A549 (cell line): Measurements from ENCODE around the gene CELF4. TPM values are rescaled to one million over a fixed set of nuclear protein-coding genes. Genes with fewer than 3 reads are reported as not detected.

Source experiments
- ATAC-seq, 2 experiments: fragments of 200-7000 bp in 1 of 2; fragments of >200 bp in 1 of 2; cut with Nextera tagmentation in 1 of 2; cut with Tn5 transposase in 1 of 2; 3 replicates each; pipeline versions ENCODE4 v1.8.0 to v1.9.1; 2018 to 2020; ENCODE audit warnings: mild to moderate bottlenecking in 1 of 2, moderate library complexity in 1 of 2
- CTCF ChIA-PET: fragments of 300-600 bp; sonication (Branson Sonifier 250); formaldehyde crosslinking; extraction: SDS; loops from one replicate; lab custom pipeline; 2021; ENCODE audit warnings: antibody characterized with exemption, inconsistent platforms; lab: Yijun Ruan, JAX
- POLR2A ChIA-PET: fragments of 350-600 bp; formaldehyde crosslinking; extraction: SDS; loops from one replicate; lab custom pipeline; 2021; ENCODE audit warnings: antibody characterized with exemption, inconsistent platforms; lab: Yijun Ruan, JAX
- DNase-seq, 2 experiments: peaks; one replicate each; pipeline versions ENCODE4 v3.0.0 to v3.0.0-alpha.2; 2011 to 2016; ENCODE audit warnings: low read depth in 1 of 2, low spot score in 1 of 2
- FAIRE-seq: peaks from 2 replicates; lab custom pipeline; 2011; peaks lifted over from hg19 to GRCh38; lab: Jason Lieb, UNC
- H3K27ac ChIP-seq, 2 experiments: fragments of >200 bp; sonication (Bioruptor Twin); formaldehyde crosslinking; 3 replicates each; pipeline ENCODE4 v1.5.1; 2016 to 2017
- H3K4me1 ChIP-seq: fragments of >200 bp; sonication (Bioruptor Twin); formaldehyde crosslinking; 3 replicates; pipeline ENCODE4 v1.6.1; 2016
- H3K4me2 ChIP-seq: fragments of >200 bp; sonication (Bioruptor Twin); formaldehyde crosslinking; 3 replicates; pipeline ENCODE4 v1.6.1; 2016
- H3K4me3 ChIP-seq: fragments of >200 bp; sonication (Bioruptor Twin); formaldehyde crosslinking; 3 replicates; pipeline ENCODE4 v1.5.1; 2016
- H3K9me3 ChIP-seq: fragments of >200 bp; sonication (Bioruptor Twin); formaldehyde crosslinking; 3 replicates; pipeline ENCODE4 v1.6.1; 2016
- CHD2 ChIP-seq: fragments of 150-350 bp; IDR thresholded peaks from 2 replicates; pipeline ENCODE4 v1.6.1; 2014; ENCODE audit warnings: low read length; ENCODE audit not compliant: partially characterized antibody
- CHD4 ChIP-seq: fragments of 200-600 bp; sonication (generic); IDR thresholded peaks from 2 replicates; pipeline ENCODE4 v1.6.1; 2016; ENCODE audit warnings: antibody characterized with exemption, mild to moderate bottlenecking, borderline replicate concordance
- EHMT2 ChIP-seq: fragments of 200-600 bp; sonication (generic); IDR thresholded peaks from 2 replicates; pipeline ENCODE4 v1.6.1; 2016; ENCODE audit warnings: antibody characterized with exemption, low read depth, mild to moderate bottlenecking, moderate library complexity
- ESRRA ChIP-seq: fragments of 150-350 bp; IDR thresholded peaks from 2 replicates; pipeline ENCODE4 v1.6.1; 2014; ENCODE audit warnings: mild to moderate bottlenecking, low read length, borderline replicate concordance
- HEYL ChIP-seq: fragments of 250-450 bp; sonication (Bioruptor Pico); IDR thresholded peaks from 2 replicates; pipeline ENCODE4 v1.8.0; 2021; ENCODE audit warnings: mild to moderate bottlenecking, moderate library complexity
- HOXB5 ChIP-seq: fragments of 250-450 bp; sonication (Bioruptor Pico); IDR thresholded peaks from 2 replicates; pipeline ENCODE4 v1.5.0; 2020; ENCODE audit warnings: mild to moderate bottlenecking, moderate library complexity
- JUNB ChIP-seq: fragments of >200 bp; sonication (Bioruptor Twin); formaldehyde crosslinking; IDR thresholded peaks from 2 replicates; pipeline ENCODE4 v1.6.1; 2016
- KDM5A ChIP-seq: fragments of 200-600 bp; sonication (generic); IDR thresholded peaks from 2 replicates; pipeline ENCODE4 v1.6.1; 2016; ENCODE audit warnings: antibody characterized with exemption, mild to moderate bottlenecking
- NFE2L2 ChIP-seq: fragments of 150-350 bp; conservative IDR thresholded peaks from 2 replicates; pipeline ENCODE4 v1.6.1; 2014; ENCODE audit warnings: low read length
- PHF8 ChIP-seq: fragments of 200-600 bp; sonication (generic); IDR thresholded peaks from 2 replicates; pipeline ENCODE4 v1.6.1; 2016; ENCODE audit warnings: low read depth, mild to moderate bottlenecking, antibody characterized with exemption, moderate library complexity, borderline replicate concordance
- POLR2A ChIP-seq: IDR thresholded peaks from 2 replicates; pipeline ENCODE4 v1.6.1; 2012; ENCODE audit warnings: mild to moderate bottlenecking, low read length
- RAD21 ChIP-seq, 2 experiments: fragments of >200 bp in 1 of 2; sonication (Bioruptor Twin) in 1 of 2; formaldehyde crosslinking in 1 of 2; IDR thresholded peaks in 1 of 2; conservative IDR thresholded peaks in 1 of 2; 2 replicates in 1 of 2; 3 replicates in 1 of 2; pipeline ENCODE4 v1.6.1; 2012 to 2018; ENCODE audit warnings: inconsistent platforms in 1 of 2
- RCOR1 ChIP-seq: fragments of 150-350 bp; IDR thresholded peaks from 2 replicates; pipeline ENCODE4 v1.6.1; 2014; ENCODE audit warnings: antibody characterized with exemption, low read length, low read depth
- RNF2 ChIP-seq: fragments of 200-600 bp; sonication (generic); IDR thresholded peaks from 2 replicates; pipeline ENCODE4 v1.6.1; 2016; ENCODE audit warnings: low read depth, mild to moderate bottlenecking, antibody characterized with exemption, moderate library complexity, borderline replicate concordance
- TP53 ChIP-seq: fragments of 250-450 bp; sonication (Bioruptor Pico); IDR thresholded peaks from 2 replicates; pipeline ENCODE4 v1.5.0; 2021; ENCODE audit warnings: mild to moderate bottlenecking, moderate library complexity
- ZC3H11A ChIP-seq: fragments of 450-650 bp; IDR thresholded peaks from 2 replicates; pipeline ENCODE4 v1.6.1; 2014; ENCODE audit warnings: antibody characterized with exemption, mild to moderate bottlenecking
- ZSCAN20 ChIP-seq: fragments of 250-450 bp; sonication (Bioruptor Pico); IDR thresholded peaks from 2 replicates; pipeline ENCODE4 v1.8.0; 2022; ENCODE audit warnings: mild to moderate bottlenecking, moderate library complexity
- WGBS: methylation state at CpG from one replicate; pipeline ENCODE4 v1.1.6; 2017; ENCODE audit errors: missing lambda C conversion rate; 5-methylcytosine and 5-hydroxymethylcytosine counted together
- polyA plus RNA-seq, 4 experiments: library from polyadenylated mRNA; depleted of rRNA in 3 of 4; stranded (reverse); fragments of >200 nt; fragmentation: RNase III in 1 of 4; extraction: RNeasy Plus Mini Kit Qiagen cat#74134 plus additional on column Dnase treatment in 1 of 4; gene quantifications; 2 replicates in 3 of 4; 3 replicates in 1 of 4; pipeline ENCODE4 v1.2.3, GENCODE V29; 2011 to 2017
- TF ChIP-seq, protein P1 (sequence below): fragments of 250-450 bp; sonication (Bioruptor Pico); IDR thresholded peaks from 2 replicates; pipeline ENCODE4 v1.5.0; 2020; ENCODE audit warnings: low read depth, mild to moderate bottlenecking, moderate library complexity
- TF ChIP-seq, protein P2 (sequence below): fragments of >200 bp; sonication (Bioruptor Twin); formaldehyde crosslinking; IDR thresholded peaks from 3 replicates; pipeline ENCODE4 v1.6.1; 2016
- TF ChIP-seq, protein P3 (sequence below): fragments of 250-450 bp; sonication (Bioruptor Pico); IDR thresholded peaks from 2 replicates; pipeline ENCODE4 v1.5.0; 2021; ENCODE audit warnings: mild to moderate bottlenecking, moderate library complexity, borderline replicate concordance
- TF ChIP-seq, protein P4 (sequence below): fragments of 200-600 bp; sonication (generic); IDR thresholded peaks from 2 replicates; pipeline ENCODE4 v1.6.1; 2016; ENCODE audit warnings: antibody characterized with exemption, mild to moderate bottlenecking, moderate library complexity
- TF ChIP-seq, protein P5 (sequence below): IDR thresholded peaks from 2 replicates; pipeline ENCODE4 v1.6.1; 2012
- TF ChIP-seq, protein P6 (sequence below): IDR thresholded peaks from 2 replicates; pipeline ENCODE4 v1.6.1; 2012; ENCODE audit warnings: low read depth, borderline replicate concordance

The CELF4 gene
- polyA plus RNA-seq, 2 of the 4 experiments (the other 2 are of a cell fraction): 0.08 TPM; not detected in 1

DNA sequence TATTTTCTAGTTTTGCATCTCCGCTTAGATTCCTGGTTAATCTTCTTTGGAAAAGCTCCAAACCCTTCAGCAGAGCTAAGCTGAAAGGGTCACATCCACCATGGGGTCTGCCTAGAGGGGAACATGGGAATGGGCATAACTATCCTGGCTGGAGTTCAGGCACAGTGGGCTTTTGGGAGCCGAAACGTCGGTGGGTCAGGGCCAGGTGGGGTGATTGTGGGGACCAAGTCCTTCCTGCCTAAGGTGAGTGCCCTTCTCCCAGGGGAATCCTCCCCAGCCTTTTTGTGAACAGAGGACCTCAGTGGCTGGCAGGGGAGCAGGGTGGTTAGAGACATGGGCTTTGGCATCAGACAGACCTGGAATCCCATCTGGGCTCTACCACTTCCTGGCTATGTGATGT, 60.3 kb downstream of the CELF4 start:
- Histone ChIP-seq H3K4me2 (no peak overlapping the region), H3K9me3 (no peaks in the 10 kb centered on the region), H3K27ac (no peak overlapping the region), H3K4me1 (no peaks in the 10 kb centered on the region), H3K4me3 (no peak overlapping the region)
- ChIA-PET CTCF (no interaction called here), POLR2A (no interaction called here)
- 53% methylated on average over 4 of the region's 4 CpGs for WGBS
- DNase-seq (no peak), ATAC-seq (no peak), FAIRE-seq (no peak)
- TF ChIP-seq, protein P1, sequence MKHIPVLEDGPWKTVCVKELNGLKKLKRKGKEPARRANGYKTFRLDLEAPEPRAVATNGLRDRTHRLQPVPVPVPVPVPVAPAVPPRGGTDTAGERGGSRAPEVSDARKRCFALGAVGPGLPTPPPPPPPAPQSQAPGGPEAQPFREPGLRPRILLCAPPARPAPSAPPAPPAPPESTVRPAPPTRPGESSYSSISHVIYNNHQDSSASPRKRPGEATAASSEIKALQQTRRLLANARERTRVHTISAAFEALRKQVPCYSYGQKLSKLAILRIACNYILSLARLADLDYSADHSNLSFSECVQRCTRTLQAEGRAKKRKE (CRISPR knock-in tag): no peak
- TF ChIP-seq JUNB (no peak), HOXB5 (CRISPR knock-in tag) (no peak), NFE2L2 (no peak), POLR2A (no peak), RAD21 (conservative IDR thresholded peaks at IDR 0.05 in 1 of 2, IDR thresholded peaks at IDR 0.05 in 1 of 2) (no peak), TP53 (CRISPR knock-in tag) (no peak), CHD4 (no peak), CHD2 (no peak)
- TF ChIP-seq, protein P2, sequence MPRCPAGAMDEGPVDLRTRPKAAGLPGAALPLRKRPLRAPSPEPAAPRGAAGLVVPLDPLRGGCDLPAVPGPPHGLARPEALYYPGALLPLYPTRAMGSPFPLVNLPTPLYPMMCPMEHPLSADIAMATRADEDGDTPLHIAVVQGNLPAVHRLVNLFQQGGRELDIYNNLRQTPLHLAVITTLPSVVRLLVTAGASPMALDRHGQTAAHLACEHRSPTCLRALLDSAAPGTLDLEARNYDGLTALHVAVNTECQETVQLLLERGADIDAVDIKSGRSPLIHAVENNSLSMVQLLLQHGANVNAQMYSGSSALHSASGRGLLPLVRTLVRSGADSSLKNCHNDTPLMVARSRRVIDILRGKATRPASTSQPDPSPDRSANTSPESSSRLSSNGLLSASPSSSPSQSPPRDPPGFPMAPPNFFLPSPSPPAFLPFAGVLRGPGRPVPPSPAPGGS: no peak

DNA sequence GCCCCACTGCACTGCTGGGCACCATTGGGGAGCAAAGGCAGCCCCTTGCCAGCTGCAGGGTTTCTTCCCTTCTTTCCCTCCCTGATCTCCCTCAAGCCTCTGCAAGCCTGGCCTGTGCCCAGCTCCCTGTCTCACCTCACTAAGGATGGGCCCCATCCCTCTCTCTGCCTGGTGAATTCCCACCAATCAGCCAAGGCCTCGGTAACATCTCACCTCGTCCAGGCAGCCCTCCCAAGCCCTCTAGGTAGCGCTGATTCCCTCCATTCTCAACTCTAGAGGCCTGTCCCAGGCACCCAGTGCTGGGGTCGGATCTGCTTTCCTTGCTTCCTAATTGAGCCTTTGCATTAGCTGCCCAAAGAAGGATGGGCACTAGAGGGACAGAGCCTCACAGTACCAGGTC, 63.0 kb downstream of the CELF4 start:
- 43% methylated on average over 3 of the region's 4 CpGs for WGBS
- no peak for FAIRE-seq
- Histone ChIP-seq H3K4me3 (no peak overlapping the region), H3K27ac (no peak overlapping the region), H3K9me3 (no peaks in the 10 kb centered on the region), H3K4me2 (no peak overlapping the region)
- POLR2A ChIA-PET: no interaction called here
- TF ChIP-seq TP53 (CRISPR knock-in tag) (no peak), EHMT2 (no peak), ZSCAN20 (no peak), PHF8 (no peak), ZC3H11A (no peak), RNF2 (no peak), ESRRA (no peak), KDM5A (no peak), RCOR1 (no peak), HEYL (CRISPR knock-in tag) (no peak), NFE2L2 (no peak), CHD2 (no peak)
- TF ChIP-seq, protein P3, sequence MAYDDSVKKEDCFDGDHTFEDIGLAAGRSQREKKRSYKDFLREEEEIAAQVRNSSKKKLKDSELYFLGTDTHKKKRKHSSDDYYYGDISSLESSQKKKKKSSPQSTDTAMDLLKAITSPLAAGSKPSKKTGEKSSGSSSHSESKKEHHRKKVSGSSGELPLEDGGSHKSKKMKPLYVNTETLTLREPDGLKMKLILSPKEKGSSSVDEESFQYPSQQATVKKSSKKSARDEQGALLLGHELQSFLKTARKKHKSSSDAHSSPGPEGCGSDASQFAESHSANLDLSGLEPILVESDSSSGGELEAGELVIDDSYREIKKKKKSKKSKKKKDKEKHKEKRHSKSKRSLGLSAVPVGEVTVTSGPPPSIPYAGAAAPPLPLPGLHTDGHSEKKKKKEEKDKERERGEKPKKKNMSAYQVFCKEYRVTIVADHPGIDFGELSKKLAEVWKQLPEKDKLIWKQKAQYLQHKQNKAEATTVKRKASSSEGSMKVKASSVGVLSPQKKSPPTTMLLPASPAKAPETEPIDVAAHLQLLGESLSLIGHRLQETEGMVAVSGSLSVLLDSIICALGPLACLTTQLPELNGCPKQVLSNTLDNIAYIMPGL (CRISPR knock-in tag): no peak
- TF ChIP-seq, protein P4, sequence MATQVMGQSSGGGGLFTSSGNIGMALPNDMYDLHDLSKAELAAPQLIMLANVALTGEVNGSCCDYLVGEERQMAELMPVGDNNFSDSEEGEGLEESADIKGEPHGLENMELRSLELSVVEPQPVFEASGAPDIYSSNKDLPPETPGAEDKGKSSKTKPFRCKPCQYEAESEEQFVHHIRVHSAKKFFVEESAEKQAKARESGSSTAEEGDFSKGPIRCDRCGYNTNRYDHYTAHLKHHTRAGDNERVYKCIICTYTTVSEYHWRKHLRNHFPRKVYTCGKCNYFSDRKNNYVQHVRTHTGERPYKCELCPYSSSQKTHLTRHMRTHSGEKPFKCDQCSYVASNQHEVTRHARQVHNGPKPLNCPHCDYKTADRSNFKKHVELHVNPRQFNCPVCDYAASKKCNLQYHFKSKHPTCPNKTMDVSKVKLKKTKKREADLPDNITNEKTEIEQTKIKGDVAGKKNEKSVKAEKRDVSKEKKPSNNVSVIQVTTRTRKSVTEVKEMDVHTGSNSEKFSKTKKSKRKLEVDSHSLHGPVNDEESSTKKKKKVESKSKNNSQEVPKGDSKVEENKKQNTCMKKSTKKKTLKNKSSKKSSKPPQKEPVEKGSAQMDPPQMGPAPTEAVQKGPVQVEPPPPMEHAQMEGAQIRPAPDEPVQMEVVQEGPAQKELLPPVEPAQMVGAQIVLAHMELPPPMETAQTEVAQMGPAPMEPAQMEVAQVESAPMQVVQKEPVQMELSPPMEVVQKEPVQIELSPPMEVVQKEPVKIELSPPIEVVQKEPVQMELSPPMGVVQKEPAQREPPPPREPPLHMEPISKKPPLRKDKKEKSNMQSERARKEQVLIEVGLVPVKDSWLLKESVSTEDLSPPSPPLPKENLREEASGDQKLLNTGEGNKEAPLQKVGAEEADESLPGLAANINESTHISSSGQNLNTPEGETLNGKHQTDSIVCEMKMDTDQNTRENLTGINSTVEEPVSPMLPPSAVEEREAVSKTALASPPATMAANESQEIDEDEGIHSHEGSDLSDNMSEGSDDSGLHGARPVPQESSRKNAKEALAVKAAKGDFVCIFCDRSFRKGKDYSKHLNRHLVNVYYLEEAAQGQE: no peak
- TF ChIP-seq, protein P5, sequence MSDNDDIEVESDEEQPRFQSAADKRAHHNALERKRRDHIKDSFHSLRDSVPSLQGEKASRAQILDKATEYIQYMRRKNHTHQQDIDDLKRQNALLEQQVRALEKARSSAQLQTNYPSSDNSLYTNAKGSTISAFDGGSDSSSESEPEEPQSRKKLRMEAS: no peak
- TF ChIP-seq, protein P6, sequence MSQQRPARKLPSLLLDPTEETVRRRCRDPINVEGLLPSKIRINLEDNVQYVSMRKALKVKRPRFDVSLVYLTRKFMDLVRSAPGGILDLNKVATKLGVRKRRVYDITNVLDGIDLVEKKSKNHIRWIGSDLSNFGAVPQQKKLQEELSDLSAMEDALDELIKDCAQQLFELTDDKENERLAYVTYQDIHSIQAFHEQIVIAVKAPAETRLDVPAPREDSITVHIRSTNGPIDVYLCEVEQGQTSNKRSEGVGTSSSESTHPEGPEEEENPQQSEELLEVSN: no peak
- TF ChIP-seq, all 56 proteins: peak for 0
- CTCF ChIA-PET: no interaction called here
- no peaks in the 10 kb centered on the region for H3K4me1 ChIP-seq
- no peak for DNase-seq
- no peak for ATAC-seq
